HCT116 (cell line): Measurements from ENCODE around the gene CYP2E1. TPM values are rescaled to one million over a fixed set of nuclear protein-coding genes. Genes with fewer than 3 reads are reported as not detected.

Experiments
- ATAC-seq: fragments of 200-7000 bp; cut with Tn5 transposase; 2 replicates; pipeline ENCODE4 v1.9.1; 2020; ENCODE audit warnings: mild to moderate bottlenecking, moderate library complexity
- BruUV-seq: library from RNA; stranded (reverse); fragments of 400-500 nt; replicated peaks from 2 replicates; lab custom pipeline; 2021; lab: Mats Ljungman, UMichigan
- CTCF ChIA-PET: fragments of 300-600 bp; sonication (Branson Sonifier 250); formaldehyde crosslinking; loops from one replicate; lab custom pipeline; 2021; ENCODE audit warnings: antibody characterized with exemption; lab: Charles Lee
- POLR2A ChIA-PET: fragments of 300-600, 350-600 bp; sonication (Branson Sonifier 250); formaldehyde crosslinking; loops from one replicate; lab custom pipeline; 2021; ENCODE audit warnings: antibody characterized with exemption; lab: Charles Lee
- RAD21 ChIA-PET, 2 experiments: fragments of 300-600 bp; sonication (Branson Sonifier 250); formaldehyde crosslinking; loops; one replicate each; lab custom pipeline; 2023; ENCODE audit warnings: low total read pairs in 2 of 2; ENCODE audit not compliant: uncharacterized antibody in 2 of 2, unreplicated experiment in 2 of 2, low non-redundant PET in 1 of 2; lab: Charles Lee
- DNase-seq: peaks from one replicate; pipeline ENCODE4 v3.0.0-alpha.2; 2010; ENCODE audit warnings: low read depth, low spot score
- H2AFZ ChIP-seq: fragments of 200-600 bp; shearing (Covaris generic), sonication (generic); 2 replicates; pipeline ENCODE4 v1.6.1; 2017; ENCODE audit warnings: low read depth, mixed run types, mixed read lengths, antibody characterized with exemption, low read length; ENCODE audit not compliant: poor library complexity, severe bottlenecking
- H3K27ac ChIP-seq: 2 replicates; pipeline ENCODE4 v1.5.1; 2012; ENCODE audit warnings: low read depth, low read length
- H3K27me3 ChIP-seq: fragments of 200-600 bp; sonication (generic); 2 replicates; pipeline ENCODE4 v1.6.1; 2016; ENCODE audit warnings: mixed run types, low read length, mixed read lengths; ENCODE audit not compliant: insufficient read depth
- H3K36me3 ChIP-seq, 2 experiments: fragments of 200-500 bp in 1 of 2; fragments of 200-600 bp in 1 of 2; sonication (Bioruptor generic) in 1 of 2; sonication (generic) in 1 of 2; 2 replicates each; pipeline versions ENCODE4 v1.5.1 to v1.6.1; 2014 to 2016; ENCODE audit warnings: low read length in 2 of 2, inconsistent platforms in 1 of 2, mixed read lengths in 1 of 2, mixed run types in 1 of 2; ENCODE audit not compliant: insufficient read depth in 2 of 2, control insufficient read depth in 1 of 2
- H3K4me1 ChIP-seq, 2 experiments: fragments of 200-600 bp in 1 of 2; sonication (generic) in 1 of 2; 2 replicates each; pipeline versions ENCODE4 v1.5.1 to v1.6.1; 2012 to 2017; ENCODE audit warnings: low read length in 2 of 2, inconsistent platforms in 1 of 2, mild to moderate bottlenecking in 1 of 2, mixed read lengths in 1 of 2, mixed run types in 1 of 2, moderate library complexity in 1 of 2; ENCODE audit not compliant: insufficient read depth in 2 of 2, control insufficient read depth in 1 of 2
- H3K4me2 ChIP-seq: fragments of 200-600 bp; sonication (generic); 2 replicates; pipeline ENCODE4 v1.6.1; 2017; ENCODE audit warnings: mixed run types, low read length, mixed read lengths
- H3K4me3 ChIP-seq, 2 experiments: fragments of 200-600 bp in 1 of 2; sonication (generic) in 1 of 2; replicated peaks in 1 of 2; 2 replicates each; pipeline ENCODE4 v1.5.1; 2011 to 2016; ENCODE audit warnings: low read length in 2 of 2, control low read depth in 1 of 2, low read depth in 1 of 2, mild to moderate bottlenecking in 1 of 2, mixed read lengths in 1 of 2, mixed run types in 1 of 2
- H3K79me2 ChIP-seq: fragments of 200-600 bp; sonication (generic); 2 replicates; pipeline ENCODE4 v1.6.1; 2017; ENCODE audit warnings: mild to moderate bottlenecking, mixed run types, low read length, moderate library complexity, mixed read lengths; ENCODE audit not compliant: insufficient read depth
- H3K9ac ChIP-seq: fragments of 200-600 bp; sonication (generic); 2 replicates; pipeline ENCODE4 v1.6.1; 2016; ENCODE audit warnings: low read length, mixed read lengths
- H3K9me2 ChIP-seq: fragments of 200-600 bp; sonication (generic), shearing (Covaris generic); 2 replicates; pipeline ENCODE4 v1.6.1; 2017; ENCODE audit warnings: mixed run types, mild to moderate bottlenecking, moderate library complexity; ENCODE audit not compliant: insufficient read depth
- H3K9me3 ChIP-seq, 2 experiments: fragments of 200-500 bp in 1 of 2; fragments of 200-600 bp in 1 of 2; sonication (Bioruptor generic) in 1 of 2; sonication (generic) in 1 of 2; 2 replicates each; pipeline ENCODE4 v1.6.1; 2014 to 2017; ENCODE audit warnings: low read length in 2 of 2, mixed read lengths in 2 of 2, inconsistent platforms in 1 of 2, low read depth in 1 of 2, mild to moderate bottlenecking in 1 of 2, mixed run types in 1 of 2, moderate library complexity in 1 of 2; ENCODE audit not compliant: control insufficient read depth in 1 of 2, insufficient read depth in 1 of 2
- H4K20me1 ChIP-seq: fragments of 200-600 bp; sonication (generic), shearing (Covaris generic); 2 replicates; pipeline ENCODE4 v1.6.1; 2017; ENCODE audit warnings: mixed run types, mild to moderate bottlenecking, moderate library complexity; ENCODE audit not compliant: insufficient read depth
- CBX3 ChIP-seq: IDR thresholded peaks from 2 replicates; pipeline ENCODE4 v1.6.1; 2012; ENCODE audit warnings: low read depth
- EGR1 ChIP-seq: IDR thresholded peaks from 2 replicates; pipeline ENCODE4 v1.6.1; 2012; ENCODE audit warnings: low read depth
- ELF1 ChIP-seq: IDR thresholded peaks from 2 replicates; pipeline ENCODE4 v1.6.1; 2012; ENCODE audit warnings: low read depth, borderline replicate concordance
- EZH2 ChIP-seq: fragments of 200-600 bp; sonication (generic); IDR thresholded peaks from 2 replicates; pipeline ENCODE4 v1.6.1; 2017; ENCODE audit warnings: antibody characterized with exemption, mixed run types
- EZH2phosphoT487 ChIP-seq: fragments of 200-600 bp; IDR thresholded peaks from 2 replicates; pipeline ENCODE4 v1.6.1; 2018; ENCODE audit warnings: antibody characterized with exemption, borderline replicate concordance
- FOSL1 ChIP-seq: IDR thresholded peaks from 2 replicates; pipeline ENCODE4 v1.6.1; 2012; ENCODE audit warnings: low read depth
- JUND ChIP-seq: IDR thresholded peaks from 2 replicates; pipeline ENCODE4 v1.6.1; 2012
- SRF ChIP-seq: IDR thresholded peaks from 2 replicates; pipeline ENCODE4 v1.6.1; 2012; ENCODE audit warnings: low read depth
- TCF7L2 ChIP-seq: IDR thresholded peaks from 2 replicates; pipeline ENCODE4 v1.7.0; 2011; ENCODE audit warnings: borderline replicate concordance, inconsistent platforms; ENCODE audit not compliant: insufficient read depth, insufficient read length; ENCODE audit errors: extremely low read depth
- YY1 ChIP-seq: IDR thresholded peaks from 2 replicates; pipeline ENCODE4 v1.6.1; 2011; ENCODE audit warnings: low read length, low read depth, moderate library complexity, mild to moderate bottlenecking; ENCODE audit not compliant: insufficient replicate concordance; ENCODE audit errors: extremely low read depth
- intact Hi-C: fragments of 100-400 bp; cut with micrococcal nuclease; formaldehyde crosslinking; loops from 2 replicates; pipeline ENCODE4 v1.10.0; 2022
- total RNA-seq: library from RNA; stranded (reverse); gene quantifications from one replicate; pipeline ENCODE4 v1.2.1, GENCODE V29; 2021; ENCODE audit not compliant: unreplicated experiment
- TF ChIP-seq, protein P1 (sequence below): IDR thresholded peaks from 2 replicates; pipeline ENCODE4 v1.6.1; 2012
- TF ChIP-seq, protein P2 (sequence below): IDR thresholded peaks from 2 replicates; pipeline ENCODE4 v1.6.1; 2011; ENCODE audit warnings: mild to moderate bottlenecking, low read length, moderate library complexity; ENCODE audit not compliant: insufficient replicate concordance; ENCODE audit errors: extremely low read depth
- TF ChIP-seq, protein P3 (sequence below): IDR thresholded peaks from 2 replicates; pipeline ENCODE4 v1.6.1; 2012
- TF ChIP-seq, protein P4 (sequence below): IDR thresholded peaks from 2 replicates; pipeline ENCODE4 v1.6.1; 2012; ENCODE audit warnings: low read depth

The CYP2E1 gene
- total RNA-seq, 1 experiment from 2014 or later = 1.5 TPM

DNA sequence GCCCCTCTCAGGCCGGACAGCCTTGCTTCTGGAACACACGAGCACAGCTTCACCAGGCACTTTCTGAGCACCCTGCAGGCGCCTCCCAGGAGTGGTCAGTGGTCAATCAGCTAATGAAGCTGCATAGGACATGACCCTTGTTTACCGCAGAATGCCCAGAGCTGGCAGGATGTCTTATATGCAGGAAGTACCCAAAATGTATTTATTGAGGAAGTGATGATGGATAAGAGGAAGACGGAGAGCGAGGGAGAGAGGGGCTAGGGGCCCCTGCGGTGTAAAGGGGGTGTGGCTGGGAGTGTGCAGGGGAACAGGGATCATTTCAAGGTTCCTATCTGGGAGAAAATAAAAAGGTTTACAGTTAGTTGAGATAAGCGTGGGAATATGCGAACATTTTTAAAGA lies 3.3 kb downstream of the CYP2E1 start:
- no peak overlapping the region for H2AFZ ChIP-seq
- H3K9me2 ChIP-seq = no peaks in the 10 kb centered on the region
- RAD21 ChIA-PET = no interaction called here
- CTCF ChIA-PET = no interaction called here
- no peak overlapping the region for H3K4me2 ChIP-seq
- DNase-seq = no peak
- intact Hi-C loops = no loop called here
- TF ChIP-seq EZH2phosphoT487 = no peak
- no peaks in the 10 kb centered on the region for H3K9me3 ChIP-seq
- no peak for ATAC-seq
- POLR2A ChIA-PET = no interaction called here
- no peaks in the 10 kb centered on the region for H3K4me1 ChIP-seq
- H4K20me1 ChIP-seq = no peaks in the 10 kb centered on the region
- no peaks in the 10 kb centered on the region for H3K36me3 ChIP-seq
- H3K9ac ChIP-seq = no peak overlapping the region
- H3K27ac ChIP-seq = no peak overlapping the region
- BruUV-seq = no TSS peak
- H3K27me3 ChIP-seq = no peaks in the 10 kb centered on the region
- no peak overlapping the region for H3K4me3 ChIP-seq
- no peaks in the 10 kb centered on the region for H3K79me2 ChIP-seq

- no peaks in the 10 kb centered on the region for H4K20me1 ChIP-seq
- ChIA-PET RAD21 (no interaction called here), CTCF (no interaction called here), POLR2A (no interaction called here)
- no peak overlapping the region for H3K4me2 ChIP-seq
- H3K27ac ChIP-seq = no peak overlapping the region
- no TSS peak for BruUV-seq
- TF ChIP-seq, protein P1, sequence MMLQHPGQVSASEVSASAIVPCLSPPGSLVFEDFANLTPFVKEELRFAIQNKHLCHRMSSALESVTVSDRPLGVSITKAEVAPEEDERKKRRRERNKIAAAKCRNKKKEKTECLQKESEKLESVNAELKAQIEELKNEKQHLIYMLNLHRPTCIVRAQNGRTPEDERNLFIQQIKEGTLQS = no peak
- TF ChIP-seq EGR1 (no peak), EZH2 (no peak), FOSL1 (no peak), SRF (no peak), JUND (no peak), ELF1 (no peak), TCF7L2 (no peak), CBX3 (no peak), YY1 (no peak)
- TF ChIP-seq, protein P2, sequence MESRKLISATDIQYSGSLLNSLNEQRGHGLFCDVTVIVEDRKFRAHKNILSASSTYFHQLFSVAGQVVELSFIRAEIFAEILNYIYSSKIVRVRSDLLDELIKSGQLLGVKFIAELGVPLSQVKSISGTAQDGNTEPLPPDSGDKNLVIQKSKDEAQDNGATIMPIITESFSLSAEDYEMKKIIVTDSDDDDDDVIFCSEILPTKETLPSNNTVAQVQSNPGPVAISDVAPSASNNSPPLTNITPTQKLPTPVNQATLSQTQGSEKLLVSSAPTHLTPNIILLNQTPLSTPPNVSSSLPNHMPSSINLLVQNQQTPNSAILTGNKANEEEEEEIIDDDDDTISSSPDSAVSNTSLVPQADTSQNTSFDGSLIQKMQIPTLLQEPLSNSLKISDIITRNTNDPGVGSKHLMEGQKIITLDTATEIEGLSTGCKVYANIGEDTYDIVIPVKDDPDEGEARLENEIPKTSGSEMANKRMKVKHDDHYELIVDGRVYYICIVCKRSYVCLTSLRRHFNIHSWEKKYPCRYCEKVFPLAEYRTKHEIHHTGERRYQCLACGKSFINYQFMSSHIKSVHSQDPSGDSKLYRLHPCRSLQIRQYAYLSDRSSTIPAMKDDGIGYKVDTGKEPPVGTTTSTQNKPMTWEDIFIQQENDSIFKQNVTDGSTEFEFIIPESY = no peak
- TF ChIP-seq, protein P3, sequence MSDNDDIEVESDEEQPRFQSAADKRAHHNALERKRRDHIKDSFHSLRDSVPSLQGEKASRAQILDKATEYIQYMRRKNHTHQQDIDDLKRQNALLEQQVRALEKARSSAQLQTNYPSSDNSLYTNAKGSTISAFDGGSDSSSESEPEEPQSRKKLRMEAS = no peak
- TF ChIP-seq, protein P4, sequence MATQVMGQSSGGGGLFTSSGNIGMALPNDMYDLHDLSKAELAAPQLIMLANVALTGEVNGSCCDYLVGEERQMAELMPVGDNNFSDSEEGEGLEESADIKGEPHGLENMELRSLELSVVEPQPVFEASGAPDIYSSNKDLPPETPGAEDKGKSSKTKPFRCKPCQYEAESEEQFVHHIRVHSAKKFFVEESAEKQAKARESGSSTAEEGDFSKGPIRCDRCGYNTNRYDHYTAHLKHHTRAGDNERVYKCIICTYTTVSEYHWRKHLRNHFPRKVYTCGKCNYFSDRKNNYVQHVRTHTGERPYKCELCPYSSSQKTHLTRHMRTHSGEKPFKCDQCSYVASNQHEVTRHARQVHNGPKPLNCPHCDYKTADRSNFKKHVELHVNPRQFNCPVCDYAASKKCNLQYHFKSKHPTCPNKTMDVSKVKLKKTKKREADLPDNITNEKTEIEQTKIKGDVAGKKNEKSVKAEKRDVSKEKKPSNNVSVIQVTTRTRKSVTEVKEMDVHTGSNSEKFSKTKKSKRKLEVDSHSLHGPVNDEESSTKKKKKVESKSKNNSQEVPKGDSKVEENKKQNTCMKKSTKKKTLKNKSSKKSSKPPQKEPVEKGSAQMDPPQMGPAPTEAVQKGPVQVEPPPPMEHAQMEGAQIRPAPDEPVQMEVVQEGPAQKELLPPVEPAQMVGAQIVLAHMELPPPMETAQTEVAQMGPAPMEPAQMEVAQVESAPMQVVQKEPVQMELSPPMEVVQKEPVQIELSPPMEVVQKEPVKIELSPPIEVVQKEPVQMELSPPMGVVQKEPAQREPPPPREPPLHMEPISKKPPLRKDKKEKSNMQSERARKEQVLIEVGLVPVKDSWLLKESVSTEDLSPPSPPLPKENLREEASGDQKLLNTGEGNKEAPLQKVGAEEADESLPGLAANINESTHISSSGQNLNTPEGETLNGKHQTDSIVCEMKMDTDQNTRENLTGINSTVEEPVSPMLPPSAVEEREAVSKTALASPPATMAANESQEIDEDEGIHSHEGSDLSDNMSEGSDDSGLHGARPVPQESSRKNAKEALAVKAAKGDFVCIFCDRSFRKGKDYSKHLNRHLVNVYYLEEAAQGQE = no peak
- H3K36me3 ChIP-seq = no peaks in the 10 kb centered on the region
- peaks cover 0 to 2% of the 10 kb centered on the region in 2 experiments; a peak in 1 of 4 replicates for H3K4me1 ChIP-seq
- no peak for ATAC-seq
- H3K79me2 ChIP-seq = no peaks in the 10 kb centered on the region
- intact Hi-C loops = no loop called here
- H3K4me3 ChIP-seq = no peak overlapping the region
- H3K9ac ChIP-seq = no peak overlapping the region
- no peaks in the 10 kb centered on the region for H3K27me3 ChIP-seq
- H2AFZ ChIP-seq = no peak overlapping the region
- no peaks in the 10 kb centered on the region for H3K9me3 ChIP-seq
- DNase-seq = no peak
- H3K9me2 ChIP-seq = no peaks in the 10 kb centered on the region
Observed at GRCh38 chr10:133532871-133533270, 5.7 kb downstream of the CYP2E1 start.
